HG03571 (cell line): ENCODE results near the gene SUB1.
"Not testable (repeated sequence)": the region's sequence is repeated elsewhere in the genome, so short reads cannot be mapped to it uniquely, and the experiment has no call there.

Source experiments
- ATAC-seq: cut with Tn5 transposase; IDR thresholded peaks from one replicate; pipeline ENCODE4 v1.9.1; 2021; ENCODE audit not compliant: unreplicated experiment

SUB1 gene

GRCh38 chr5:32585446-32586275 is at the start of gene SUB1:
Gene SUB1 (plus strand): TSS chr5:32585557. CDS start chr5:32588513, 2,956 bp downstream.
- ATAC-seq, result peak; percentile 46

DNA sequence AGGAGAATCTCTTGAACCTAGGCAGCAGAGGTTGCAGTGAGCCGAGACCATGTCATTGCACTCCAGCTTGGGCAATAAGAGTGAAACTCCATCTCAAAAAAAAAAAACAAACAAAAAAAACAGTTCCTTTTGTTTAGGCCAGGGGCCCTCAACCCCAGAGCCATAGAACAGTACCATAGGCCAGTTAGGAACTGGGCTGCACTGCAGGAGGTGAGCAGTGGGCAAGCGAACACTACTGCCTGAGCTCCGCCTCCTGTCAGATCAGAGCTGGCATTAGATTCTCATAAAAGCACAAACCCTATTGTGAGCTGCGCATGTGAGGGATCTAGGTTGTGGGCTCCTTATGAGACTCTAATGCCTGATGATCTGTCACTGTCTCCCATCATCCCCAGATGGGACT is 49.1 kb upstream of the SUB1 start:
- no peak for ATAC-seq

DNA sequence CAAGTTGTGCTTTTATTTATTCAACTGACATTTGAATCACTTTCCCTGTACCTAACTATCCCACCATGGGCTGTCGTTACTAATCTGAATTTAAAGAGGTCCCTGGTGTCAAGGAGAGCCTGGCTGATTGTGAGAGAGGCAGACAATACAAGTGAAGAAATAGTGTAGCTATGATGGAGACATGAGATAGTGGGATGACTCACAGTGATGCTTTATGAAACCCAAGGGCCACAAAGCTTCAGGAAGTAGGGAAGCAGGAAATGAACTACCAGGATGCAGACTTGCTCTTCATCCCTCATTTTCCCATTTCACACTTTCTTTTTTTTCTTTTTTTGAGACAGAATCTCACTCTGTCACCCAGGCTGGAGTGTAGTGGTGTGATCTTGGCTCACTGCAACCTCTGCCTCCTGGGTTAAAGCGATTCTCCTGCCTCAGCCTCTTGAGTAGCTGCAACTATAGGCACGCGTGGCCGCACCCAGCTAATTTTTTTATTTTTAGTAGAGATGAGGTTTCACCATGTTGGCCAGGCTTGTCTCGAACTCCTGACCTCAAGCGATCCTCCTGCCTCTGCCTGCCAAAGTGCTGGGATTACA is 47.8 kb upstream of the SUB1 start:
- peak; percentile 18 for ATAC-seq

- peak; percentile 81 for ATAC-seq
Measured at GRCh38 chr5:32538031-32538547, 47.3 kb upstream of the SUB1 start.

GRCh38 chr5:32539981-32540845 is 45.1 kb upstream of the SUB1 start:
- ATAC-seq, result no peak

DNA sequence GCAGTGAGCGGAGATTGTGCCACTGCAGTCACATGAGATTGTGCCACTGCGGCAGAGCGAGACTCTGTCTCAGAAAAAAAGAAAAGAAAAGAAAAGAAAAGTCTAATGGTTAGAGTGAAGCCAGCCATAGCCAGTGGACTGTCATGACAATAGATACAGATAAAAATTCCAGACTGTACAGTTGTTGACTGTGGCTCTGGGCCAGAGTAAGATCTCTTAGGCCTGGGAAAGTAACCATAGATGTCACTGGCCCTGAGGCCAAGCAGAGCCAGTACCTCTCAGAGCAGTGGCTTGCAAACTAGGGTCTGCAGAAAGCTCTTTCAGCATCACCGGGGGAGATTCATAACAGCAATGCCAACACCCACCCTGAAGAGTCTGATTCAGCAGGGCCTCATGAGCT is 44.1 kb upstream of the SUB1 start:
- no peak for ATAC-seq

GRCh38 chr5:32542216-32543059 is 42.9 kb upstream of the SUB1 start:
- ATAC-seq, result peak; percentile 76

DNA sequence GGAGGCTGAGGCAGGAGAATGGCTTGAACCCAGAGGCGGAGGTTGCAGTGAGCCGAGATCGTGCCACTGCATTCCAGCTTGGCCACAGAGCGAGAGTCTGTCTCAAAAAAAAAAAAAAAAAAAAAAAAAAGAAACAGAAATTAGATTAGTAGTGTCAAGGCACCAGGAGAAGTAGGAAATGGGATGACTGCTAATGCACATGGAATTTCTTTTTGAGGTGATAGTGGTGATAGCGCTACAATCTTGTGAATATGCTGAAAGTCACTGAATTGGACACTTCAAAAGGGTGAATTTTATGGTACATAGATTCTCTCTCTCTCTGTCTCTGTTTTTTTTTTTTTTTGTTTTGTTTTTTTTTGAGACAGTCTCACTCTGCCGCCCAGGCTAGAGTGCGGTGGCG is 42.1 kb upstream of the SUB1 start:
- ATAC-seq, result no peak

- ATAC-seq, result no peak
Measured at GRCh38 chr5:32545102-32545800, 40.1 kb upstream of the SUB1 start.

- ATAC-seq, result no peak
Measured at GRCh38 chr5:32551194-32551593, 34.2 kb upstream of the SUB1 start.

DNA sequence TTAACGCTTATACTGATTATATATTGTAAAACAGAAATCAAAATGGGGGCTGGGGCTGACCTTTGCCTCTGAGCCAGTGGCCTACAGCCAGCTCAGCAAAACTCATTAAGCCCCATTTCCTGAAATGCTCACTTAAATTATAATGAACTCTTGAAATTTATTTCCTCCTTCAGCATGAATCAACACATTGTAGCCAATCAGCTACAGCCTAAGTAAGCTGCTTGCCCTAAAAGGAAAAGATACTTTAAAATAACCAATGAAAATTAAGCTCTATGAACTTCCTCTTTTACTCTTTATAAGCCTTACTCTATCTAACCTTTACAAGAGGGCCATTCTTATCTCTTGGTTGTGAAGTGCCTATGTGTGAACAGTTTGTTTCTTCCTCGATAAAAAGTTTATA is 33.5 kb upstream of the SUB1 start:
- no peak for ATAC-seq

- not testable (repeated sequence) for ATAC-seq
Measured at GRCh38 chr5:32552491-32552890, 32.9 kb upstream of the SUB1 start.

GRCh38 chr5:32552936-32553335 is 32.4 kb upstream of the SUB1 start:
- no peak for ATAC-seq

GRCh38 chr5:32554181-32554780 is 31.1 kb upstream of the SUB1 start:
- ATAC-seq, result not testable (repeated sequence)

- not testable (repeated sequence) for ATAC-seq
Measured at GRCh38 chr5:32556543-32556942, 28.8 kb upstream of the SUB1 start.

GRCh38 chr5:32559411-32559810 is 25.9 kb upstream of the SUB1 start:
- ATAC-seq, result no peak

DNA sequence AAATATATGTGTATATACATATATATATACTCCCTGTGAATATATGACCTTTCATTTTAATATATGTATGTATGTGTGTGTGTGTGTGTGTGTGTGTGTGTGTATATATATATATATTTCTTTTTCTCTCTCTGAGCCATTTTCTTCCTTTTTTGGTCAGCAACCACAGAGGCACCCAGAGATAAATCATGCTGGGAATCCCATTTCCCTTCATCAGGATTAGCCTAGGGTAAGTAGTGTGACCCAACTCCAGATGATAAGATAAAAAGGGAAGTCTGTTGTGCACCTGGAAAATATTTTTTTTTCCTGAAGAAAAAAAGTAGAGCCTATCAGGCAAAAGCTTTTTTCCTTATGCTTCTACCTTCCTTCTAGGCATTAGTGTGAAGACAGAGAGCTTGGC is 25.4 kb upstream of the SUB1 start:
- no peak for ATAC-seq

DNA sequence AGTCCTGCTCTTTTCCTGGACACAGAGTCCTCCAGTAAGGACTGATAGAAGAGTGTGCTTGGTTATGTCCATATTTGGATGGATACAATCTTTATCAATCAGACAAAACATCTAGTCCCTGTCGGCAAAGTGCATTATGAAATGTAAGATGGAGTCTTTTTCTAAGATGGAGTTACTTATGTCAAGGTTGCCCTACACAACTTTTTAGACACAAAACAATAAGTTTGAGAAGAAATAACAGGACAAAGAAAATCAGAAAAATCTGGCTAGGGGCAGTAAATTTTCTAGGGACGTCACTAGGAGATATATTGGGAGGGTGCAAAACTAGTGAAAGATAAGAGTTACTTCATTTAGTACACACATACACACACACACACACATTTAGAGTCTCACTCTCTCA is 23.3 kb upstream of the SUB1 start:
- no peak for ATAC-seq

GRCh38 chr5:32562843-32563242 is 22.5 kb upstream of the SUB1 start:
- ATAC-seq, result no peak
